Hematopoietic multipotent progenitor cell treated with erythropoietin and hydrocortisone succinate and interleukin-3 and kit ligand, for 8 days (in vitro differentiated cells): Measurements from ENCODE around the gene CCDC157.

Experiments
- DNase-seq: peaks from one replicate; pipeline ENCODE4 v3.0.0-alpha.2; 2015

The CCDC157 gene

DNA sequence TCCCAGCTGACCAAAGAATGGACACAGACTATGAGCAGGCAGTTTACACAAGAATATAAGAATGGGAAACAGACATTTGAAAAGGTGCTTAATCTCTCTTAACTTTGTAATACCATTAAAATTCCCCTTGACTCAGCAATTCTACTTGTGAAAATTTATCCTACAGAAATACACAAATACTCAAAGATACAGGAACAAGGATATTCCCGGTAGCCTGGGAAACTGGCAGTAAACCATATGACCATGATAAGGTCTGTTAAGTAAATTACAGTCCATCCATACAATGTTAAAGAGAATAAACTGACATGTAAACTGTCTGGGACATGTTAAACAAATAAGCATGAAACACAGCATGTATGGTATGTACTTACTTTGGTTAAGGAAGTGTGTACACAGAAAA, 60.0 kb downstream of the CCDC157 start:
- no peak for DNase-seq

DNA sequence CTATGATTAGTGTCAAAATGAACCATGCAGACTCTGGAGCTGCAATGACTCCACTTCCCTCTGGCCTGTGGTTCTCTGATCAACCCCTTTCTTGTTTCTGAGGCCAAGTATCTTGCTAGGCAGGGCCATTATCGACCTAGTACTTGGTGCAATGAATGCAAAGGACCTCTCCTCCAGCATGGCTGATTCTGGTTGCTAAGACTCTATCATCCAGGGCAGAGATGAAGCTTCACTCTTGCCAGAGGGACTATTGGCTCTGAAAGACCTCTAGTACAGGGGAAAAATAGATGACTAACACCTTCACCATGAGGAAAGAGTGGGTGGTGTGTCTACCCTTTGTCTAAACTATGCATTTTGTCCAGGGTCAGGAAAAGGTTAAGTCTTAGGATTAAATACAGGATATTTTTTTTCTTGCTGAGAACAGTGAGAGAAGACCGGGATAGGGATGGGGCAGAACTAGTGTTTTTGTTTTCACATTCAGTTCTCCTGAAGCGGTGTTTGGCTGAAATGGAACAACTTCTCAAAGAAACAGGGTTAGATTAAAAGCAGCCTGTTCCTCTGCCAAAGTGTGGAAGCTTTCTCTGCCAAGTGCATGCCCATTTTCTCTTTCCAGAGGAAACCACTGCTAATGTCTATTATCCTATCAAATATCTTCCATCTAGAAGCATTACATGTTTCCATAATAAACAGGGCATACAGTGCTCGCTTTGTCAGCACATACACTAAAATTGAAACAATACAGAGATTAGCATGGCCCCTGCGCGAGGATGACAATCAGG, 63.7 kb downstream of the CCDC157 start:
- peak; percentile 67 for DNase-seq

DNA sequence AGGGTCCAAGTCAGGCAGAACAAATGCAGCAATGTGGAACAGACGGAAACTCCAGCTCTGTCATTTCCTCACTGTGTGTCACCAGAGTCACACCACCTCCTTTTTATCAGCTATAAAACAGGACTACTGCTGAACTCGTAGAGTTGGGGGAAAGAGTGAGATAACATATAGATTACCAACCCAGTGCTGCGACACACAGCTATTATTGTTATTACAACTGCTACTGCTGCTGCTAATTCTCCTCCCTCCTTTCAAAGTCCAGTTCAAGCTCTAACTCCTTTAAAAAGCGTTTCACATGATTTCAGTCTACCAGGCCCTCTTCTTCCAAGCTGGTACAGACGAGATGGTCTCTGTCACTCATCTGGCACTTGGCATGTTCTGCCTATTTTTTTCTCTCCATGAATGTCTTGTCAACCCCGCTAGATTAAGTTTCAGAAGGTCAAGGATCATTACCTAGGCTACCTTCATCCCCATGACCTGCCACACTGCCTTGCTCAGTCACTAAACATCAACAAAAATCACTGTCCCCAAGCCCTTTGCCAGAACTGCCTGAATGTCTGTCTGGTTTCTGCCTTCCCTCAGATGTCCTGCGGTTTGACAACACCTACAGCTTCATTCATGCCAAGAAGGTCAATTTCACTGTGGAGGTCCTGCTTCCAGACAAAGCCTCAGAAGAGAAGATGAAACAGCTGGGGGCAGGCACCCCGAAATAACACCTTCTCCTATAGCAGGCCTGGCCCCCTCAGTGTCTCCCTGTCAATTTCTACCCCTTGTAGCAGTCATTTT, 65.1 kb downstream of the CCDC157 start:
- peak; percentile 98 for DNase-seq

DNA sequence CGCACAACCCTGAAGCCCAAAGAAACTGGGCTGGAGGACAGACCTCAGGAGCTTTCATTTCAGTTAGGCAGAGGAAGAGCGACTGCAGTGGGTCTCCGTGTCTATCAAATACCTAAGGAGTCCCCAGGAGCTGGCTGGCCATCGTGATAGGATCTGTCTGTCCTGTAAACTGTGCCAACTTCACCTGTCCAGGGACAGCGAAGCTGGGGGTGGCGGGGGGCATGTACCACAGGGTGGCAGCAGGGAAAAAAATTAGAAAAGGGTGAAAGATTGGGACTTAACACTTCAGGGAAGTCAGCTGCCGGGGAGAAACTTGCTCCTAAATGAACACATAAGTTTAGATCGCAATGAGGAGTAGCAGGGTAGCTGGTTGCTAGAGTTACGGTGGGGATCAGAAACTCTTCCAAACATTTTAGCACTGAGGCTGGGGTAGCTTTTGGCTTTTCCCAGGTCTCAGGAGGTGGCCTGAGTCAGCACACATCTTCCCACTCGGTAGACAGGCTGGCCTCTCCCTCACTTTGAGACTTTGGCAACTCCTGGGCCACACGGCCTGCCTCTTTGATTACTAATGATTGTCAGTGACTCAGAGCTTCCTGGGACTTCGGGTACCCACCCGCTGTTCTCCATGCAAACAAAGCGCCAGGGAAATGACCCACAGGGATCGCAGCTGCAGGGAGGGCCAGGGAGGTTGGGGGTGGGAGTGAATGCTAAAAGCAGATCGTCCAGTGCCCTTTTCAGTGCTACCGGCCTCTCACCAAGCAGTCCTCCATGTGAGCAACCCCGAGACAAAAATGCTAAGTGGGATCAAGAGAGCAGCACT, 65.9 kb downstream of the CCDC157 start:
- DNase-seq: peak; percentile 85

DNA sequence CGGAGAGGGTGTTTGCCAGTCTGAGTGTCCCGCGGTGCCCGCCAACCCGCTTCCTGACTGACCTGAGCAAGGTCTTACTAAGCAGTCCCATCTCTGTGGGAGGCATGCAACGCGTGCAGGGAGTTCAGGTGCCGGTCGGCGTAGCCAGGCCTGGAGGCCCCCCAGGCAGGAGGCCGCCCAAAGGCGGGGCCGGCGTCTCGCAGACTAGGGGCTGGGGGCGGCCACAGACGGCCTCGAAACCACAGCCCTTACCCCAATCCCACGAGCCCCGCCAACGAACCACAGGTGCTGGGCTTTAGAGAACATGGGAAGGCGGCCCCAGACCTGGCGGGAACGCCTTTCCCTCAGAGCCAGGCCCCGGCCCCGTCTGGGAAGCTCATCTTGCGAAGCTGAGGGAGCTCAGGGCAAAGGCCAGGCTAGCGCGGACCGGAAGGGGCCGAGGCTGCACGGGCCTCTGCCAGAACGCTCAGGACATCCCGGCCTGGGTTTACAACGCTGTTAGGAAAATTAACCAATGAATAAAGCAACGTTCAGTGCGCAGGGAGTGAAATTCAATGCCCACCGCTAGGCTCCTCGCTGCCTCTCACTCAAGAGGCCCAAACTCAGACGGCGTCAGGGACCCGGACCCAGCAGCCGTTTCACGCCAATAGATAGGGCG, 66.6 kb downstream of the CCDC157 start:
- DNase-seq: no peak

DNA sequence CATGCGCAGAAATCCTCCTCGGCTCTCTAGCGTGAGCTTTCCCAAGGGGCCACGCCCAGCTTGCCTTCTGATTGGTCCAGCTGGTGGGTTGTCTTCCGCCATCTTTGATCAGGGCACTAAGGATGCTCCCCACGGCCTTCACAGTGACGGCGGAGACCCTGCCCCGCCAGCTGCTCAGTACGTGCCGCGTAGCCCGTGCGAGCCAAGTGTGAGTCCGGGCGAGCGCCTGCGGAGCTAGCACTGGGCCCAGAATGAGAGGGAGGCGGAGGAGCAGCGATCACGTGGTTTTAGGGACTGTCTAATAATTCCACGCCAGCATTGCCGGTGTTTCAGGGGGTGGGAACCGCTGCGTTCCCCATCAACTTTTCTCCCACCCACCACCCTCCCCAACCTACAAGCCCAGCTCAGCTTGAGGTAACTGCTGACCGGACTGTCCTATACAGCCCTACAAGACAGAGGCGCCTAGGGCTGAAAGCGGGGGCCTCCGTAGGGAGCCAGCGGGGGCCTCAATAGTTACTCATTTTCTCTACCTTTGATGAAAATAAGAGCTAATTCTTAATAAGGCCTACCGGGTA, 67.2 kb downstream of the CCDC157 start:
- DNase-seq: peak; percentile 100

DNA sequence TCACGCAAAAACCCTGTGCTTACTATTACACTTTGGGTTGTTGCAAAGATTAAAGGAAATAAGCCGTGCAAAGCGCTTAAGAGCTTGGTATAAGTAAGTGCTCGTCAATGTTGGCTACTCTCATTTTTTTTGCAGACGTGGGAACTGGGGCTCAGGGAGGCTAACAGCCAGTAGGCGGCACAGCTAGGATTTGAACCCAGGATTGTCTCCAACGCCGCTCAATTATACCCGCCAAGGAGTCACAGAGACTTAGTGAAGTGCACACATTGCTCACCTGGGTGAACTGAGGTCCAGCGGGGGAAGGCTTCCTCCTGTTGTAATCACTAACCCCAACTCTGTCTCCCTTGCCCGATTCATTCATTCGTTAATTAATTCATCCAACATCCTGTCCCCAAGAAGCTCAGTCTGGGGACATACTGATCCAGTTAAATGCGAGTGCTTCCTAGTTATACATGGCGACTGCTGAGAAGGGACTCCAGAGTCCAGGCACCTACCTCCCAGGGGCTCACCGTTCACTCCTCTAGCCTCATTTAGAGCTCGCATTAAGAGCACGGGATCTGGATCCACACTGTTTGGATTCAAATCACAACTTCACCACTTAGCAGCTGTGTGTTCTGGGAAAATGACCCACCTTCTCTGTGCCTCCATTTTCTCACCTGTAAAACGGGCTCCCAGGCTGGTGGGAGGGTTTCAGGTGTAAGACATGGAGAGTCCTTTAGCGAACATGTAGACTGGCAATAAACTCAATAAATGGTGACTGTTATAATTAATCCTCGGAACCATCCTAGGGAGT, 67.9 kb downstream of the CCDC157 start:
- DNase-seq: peak; percentile 70

DNA sequence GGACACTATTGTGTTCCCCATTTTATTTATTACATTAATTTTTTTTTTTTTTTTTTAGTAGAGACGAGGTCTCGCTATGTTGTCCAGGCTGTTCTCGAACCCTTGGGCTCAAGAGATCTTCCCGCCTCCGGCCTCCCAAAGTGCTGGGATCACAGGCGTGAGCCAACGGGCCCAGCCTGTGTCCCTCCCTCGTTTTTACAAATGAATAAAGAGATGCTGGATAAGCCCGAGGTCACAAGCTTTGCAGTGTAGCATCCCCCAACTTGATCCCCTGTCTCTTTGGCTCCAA, 68.5 kb downstream of the CCDC157 start:
- peak; percentile 75 for DNase-seq

DNA sequence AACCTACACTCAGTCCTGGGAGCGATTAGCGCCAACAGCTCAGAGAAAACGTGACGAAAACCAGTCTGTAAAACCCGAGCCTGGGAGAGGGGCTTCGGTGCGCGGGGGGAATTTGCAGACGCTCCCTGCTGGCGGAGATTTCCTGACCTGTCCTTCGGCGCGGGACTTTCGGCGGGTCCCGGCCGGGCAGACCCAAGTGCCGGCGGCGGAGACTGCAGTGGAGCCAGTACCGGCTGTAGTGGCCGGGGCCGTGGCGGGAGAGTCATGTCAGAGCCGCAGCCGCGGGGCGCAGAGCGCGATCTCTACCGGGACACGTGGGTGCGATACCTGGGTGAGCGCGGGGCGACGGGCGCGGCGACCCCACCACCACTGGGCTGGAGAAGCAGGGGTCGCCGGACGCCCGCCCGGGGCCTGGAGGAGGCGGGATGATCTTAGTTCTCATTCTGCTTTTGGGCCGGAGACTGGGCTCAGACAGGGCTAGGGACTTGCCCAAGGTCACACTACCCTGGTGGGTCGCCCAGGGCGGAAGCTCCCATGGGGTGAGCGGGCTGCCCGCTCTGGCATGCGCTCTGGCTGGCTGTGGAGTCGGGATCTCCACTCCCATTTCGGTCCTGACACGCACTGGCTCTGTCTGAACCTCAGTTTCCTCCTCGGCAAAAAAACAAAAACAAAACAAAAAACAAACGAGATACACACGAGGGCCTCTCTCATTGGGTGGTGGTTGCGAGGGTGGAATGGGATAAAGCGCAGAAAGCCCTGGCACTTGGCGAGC, 69.0 kb downstream of the CCDC157 start, which contains the start of gene MTFP1:
MTFP1 (plus strand) TSS at position 153 of the 772 bp plus-strand sequence; CDS start at position 265, 112 bp downstream.
- DNase-seq: peak; percentile 58
